Epithelial cell of proximal tubule (primary cell): ENCODE measurements around the gene RFPL1. TPM values are rescaled to one million over a fixed set of nuclear protein-coding genes. Genes with fewer than 3 reads are reported as not detected.

Source experiments
- DNase-seq: peaks from one replicate; pipeline ENCODE4 v3.0.0-alpha.2; 2011; ENCODE audit warnings: low read depth
- H3K4me3 ChIP-seq: 2 replicates; pipeline ENCODE4 v1.5.1; 2011; ENCODE audit warnings: low read depth, mild to moderate bottlenecking, low read length
- total RNA-seq: library from RNA; depleted of rRNA; stranded (reverse); fragments of >200 nt; gene quantifications from 2 replicates; pipeline ENCODE4 v1.2.3, GENCODE V29; 2015
- TF ChIP-seq, protein P1 (sequence below): conservative IDR thresholded peaks from 2 replicates; pipeline ENCODE4 v1.5.1; 2012; ENCODE audit warnings: low read depth, mild to moderate bottlenecking, low read length

RFPL1 gene
- total RNA-seq, 1 donor from 2014 or later = not detected

DNA sequence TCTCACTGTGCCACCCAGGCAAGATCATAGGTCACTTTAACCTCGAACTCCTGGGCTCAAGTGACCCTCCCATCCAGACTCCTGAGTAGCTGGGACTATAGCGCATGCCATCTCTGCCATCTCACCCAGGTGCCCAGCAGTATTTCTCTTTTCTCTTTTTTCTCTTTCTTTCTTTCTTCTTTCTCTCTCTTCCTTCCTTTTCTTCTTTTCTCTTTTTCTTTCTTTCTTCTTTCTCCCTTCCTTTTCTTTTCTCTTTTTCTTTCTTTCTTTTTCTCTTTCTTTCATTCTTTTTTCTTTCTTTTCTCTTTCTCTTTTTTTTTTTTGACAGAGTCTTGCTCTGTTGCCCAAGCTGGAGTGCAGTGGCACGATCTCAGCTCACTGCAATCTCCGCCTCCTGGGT, 13.5 kb downstream of the RFPL1 start:
- TF ChIP-seq, protein P1, sequence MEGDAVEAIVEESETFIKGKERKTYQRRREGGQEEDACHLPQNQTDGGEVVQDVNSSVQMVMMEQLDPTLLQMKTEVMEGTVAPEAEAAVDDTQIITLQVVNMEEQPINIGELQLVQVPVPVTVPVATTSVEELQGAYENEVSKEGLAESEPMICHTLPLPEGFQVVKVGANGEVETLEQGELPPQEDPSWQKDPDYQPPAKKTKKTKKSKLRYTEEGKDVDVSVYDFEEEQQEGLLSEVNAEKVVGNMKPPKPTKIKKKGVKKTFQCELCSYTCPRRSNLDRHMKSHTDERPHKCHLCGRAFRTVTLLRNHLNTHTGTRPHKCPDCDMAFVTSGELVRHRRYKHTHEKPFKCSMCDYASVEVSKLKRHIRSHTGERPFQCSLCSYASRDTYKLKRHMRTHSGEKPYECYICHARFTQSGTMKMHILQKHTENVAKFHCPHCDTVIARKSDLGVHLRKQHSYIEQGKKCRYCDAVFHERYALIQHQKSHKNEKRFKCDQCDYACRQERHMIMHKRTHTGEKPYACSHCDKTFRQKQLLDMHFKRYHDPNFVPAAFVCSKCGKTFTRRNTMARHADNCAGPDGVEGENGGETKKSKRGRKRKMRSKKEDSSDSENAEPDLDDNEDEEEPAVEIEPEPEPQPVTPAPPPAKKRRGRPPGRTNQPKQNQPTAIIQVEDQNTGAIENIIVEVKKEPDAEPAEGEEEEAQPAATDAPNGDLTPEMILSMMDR = no peak
- H3K4me3 ChIP-seq = no peak overlapping the region
- DNase-seq = no peak

DNA sequence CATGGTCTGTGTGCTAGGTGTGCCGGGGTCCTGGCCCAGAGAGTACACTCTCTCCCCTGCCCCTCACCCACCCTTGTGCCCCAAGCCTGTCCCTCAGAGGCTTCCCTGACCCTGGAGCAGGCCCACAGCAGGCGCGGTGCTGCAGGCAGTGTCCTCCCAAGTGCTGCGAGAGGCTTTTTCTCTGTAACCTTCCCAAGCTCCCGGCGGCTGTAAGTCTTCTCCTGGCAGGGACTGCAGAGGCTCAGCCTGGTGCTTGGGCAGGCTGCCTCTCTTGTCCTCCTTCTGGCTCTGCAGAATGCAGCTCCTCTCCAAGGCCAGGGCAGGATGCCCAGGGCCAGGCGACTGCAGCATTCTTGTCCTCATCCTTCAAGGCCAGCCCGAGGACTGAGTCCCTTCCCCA, 15.9 kb downstream of the RFPL1 start:
- DNase-seq = no peak
- no peak overlapping the region for H3K4me3 ChIP-seq
- TF ChIP-seq, protein P1 = no peak

DNA sequence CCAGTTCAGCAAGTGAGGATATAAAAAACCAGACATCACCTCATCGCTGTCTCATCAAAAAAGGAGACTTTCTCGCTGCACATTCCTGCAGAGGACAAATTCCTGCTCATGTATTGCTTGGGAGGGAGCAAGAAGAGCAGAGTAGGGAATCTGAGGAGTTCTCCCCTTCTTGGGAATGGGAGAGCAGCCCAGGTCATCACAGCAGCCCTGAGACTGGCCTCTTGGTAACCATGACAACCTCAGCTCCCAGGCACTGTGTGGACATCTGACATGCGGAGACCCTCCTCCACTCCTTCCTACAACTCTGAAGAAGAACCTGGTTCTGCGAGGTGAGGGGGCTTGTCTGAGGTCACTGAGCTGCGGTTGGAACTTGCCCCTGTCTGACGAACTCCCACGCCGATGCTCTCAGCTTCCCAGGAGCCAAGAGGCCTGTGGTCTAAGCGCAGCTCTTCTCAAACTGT, 17.9 kb downstream of the RFPL1 start:
- no peak overlapping the region for H3K4me3 ChIP-seq
- no peak for DNase-seq
- TF ChIP-seq, protein P1 = no peak

DNA sequence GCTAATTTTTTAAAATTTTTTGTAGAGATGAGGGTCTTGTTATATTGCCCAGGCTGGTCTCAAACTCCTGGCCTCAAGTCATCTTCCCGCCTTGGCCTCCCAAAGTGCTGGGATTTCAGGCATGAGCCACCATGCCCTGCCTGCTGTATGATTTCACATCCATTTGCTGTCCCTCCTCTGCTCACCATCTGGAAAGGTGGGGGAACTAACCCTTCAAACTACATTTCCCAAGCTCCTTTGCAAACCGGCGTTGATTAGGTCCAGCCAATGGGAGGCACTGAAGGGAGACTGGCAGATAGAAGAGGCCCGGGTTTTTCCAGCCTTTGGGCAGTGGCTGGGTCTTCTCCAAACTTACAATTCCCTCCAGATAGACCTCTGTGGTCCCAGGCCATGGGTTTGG, 19.3 kb downstream of the RFPL1 start:
- no peak for DNase-seq
- TF ChIP-seq, protein P1 = no peak

DNA sequence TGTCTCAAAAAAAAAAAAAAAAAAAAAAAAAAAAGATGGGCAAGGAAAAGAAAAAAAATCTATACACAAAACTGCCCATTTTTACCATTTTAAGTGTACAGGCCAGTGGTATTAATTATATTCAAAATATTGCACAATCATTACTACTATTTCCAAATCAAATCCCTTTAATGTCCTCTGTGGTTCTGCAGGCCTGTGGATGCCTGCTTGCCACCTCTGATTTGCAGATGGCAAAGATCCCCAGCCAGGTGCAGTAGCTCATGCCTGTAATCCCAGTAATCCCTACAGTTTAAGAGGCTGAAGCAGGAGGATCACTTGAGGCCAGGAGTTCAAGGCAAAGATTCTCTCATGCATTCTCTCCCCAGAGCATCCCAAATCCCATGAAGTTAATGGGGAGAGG, 20.2 kb downstream of the RFPL1 start:
- TF ChIP-seq, protein P1 = no peak
- no peak for DNase-seq
- no peak overlapping the region for H3K4me3 ChIP-seq

More for the DNA sequence above, 19.3 kb downstream of the RFPL1 start:
- no peak overlapping the region for H3K4me3 ChIP-seq

DNA sequence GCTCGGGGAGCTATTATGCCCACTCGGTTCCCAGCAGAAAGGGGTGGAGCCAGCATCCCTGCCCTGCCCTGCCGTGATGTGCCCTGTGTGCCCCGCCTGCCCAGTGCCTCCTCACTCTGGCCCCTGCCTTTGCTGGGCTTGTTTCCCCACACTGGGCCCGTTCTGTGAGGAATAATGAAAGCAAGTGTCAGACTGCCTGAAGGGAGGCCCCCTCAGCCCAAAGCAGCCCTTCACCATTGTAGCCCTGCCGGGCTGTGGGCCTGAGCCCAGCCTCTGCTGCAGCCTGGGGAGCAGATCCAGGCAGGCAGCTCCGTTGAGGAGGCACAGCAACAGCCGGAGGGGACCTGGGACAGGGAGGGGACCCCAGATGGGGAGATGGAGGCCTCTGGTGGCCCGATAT, 21.4 kb downstream of the RFPL1 start:
- DNase-seq = no peak
- H3K4me3 ChIP-seq = no peak overlapping the region
- TF ChIP-seq, protein P1 = no peak

DNA sequence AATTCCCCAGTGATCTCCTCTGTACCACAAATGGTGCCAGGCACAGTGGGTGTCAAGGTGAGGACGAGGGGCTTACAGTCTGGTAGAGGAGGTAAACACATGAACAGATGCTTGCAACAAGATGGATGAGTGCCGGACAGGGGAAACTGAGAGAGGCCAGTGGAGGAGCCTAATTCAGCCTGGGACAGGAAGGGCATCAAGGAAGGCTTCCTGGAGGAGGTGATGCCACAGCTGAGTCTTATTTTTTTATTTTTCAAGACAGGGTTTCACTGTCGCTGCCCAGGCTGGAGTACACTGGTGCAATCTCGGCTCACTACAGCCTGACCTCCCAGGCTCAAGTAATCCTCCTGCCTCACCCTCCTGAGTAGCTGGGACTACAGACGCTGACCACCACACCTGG, 22.9 kb downstream of the RFPL1 start:
- TF ChIP-seq, protein P1 = no peak

More for the DNA sequence above, 22.9 kb downstream of the RFPL1 start:
- no peak overlapping the region for H3K4me3 ChIP-seq
- DNase-seq = no peak
